Effector CD8-positive, alpha-beta T cell (primary cell): ENCODE data around the gene TMEM87B.
A peak's percentile ranks its signal among the peaks of the same experiment; 100 is the strongest.

Experiments
- DNase-seq: peaks from one replicate; lab custom pipeline; 2025; lab: John Stamatoyannopoulos, UW
- total RNA-seq, 4 experiments: gene quantifications; one replicate each; lab custom pipeline; 2026; lab: John Stamatoyannopoulos, UW

TMEM87B gene, protein sequence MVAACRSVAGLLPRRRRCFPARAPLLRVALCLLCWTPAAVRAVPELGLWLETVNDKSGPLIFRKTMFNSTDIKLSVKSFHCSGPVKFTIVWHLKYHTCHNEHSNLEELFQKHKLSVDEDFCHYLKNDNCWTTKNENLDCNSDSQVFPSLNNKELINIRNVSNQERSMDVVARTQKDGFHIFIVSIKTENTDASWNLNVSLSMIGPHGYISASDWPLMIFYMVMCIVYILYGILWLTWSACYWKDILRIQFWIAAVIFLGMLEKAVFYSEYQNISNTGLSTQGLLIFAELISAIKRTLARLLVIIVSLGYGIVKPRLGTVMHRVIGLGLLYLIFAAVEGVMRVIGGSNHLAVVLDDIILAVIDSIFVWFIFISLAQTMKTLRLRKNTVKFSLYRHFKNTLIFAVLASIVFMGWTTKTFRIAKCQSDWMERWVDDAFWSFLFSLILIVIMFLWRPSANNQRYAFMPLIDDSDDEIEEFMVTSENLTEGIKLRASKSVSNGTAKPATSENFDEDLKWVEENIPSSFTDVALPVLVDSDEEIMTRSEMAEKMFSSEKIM
- total RNA-seq = 41.3 to 61.3 (median 51.9) reads per million in 4 experiments

DNA sequence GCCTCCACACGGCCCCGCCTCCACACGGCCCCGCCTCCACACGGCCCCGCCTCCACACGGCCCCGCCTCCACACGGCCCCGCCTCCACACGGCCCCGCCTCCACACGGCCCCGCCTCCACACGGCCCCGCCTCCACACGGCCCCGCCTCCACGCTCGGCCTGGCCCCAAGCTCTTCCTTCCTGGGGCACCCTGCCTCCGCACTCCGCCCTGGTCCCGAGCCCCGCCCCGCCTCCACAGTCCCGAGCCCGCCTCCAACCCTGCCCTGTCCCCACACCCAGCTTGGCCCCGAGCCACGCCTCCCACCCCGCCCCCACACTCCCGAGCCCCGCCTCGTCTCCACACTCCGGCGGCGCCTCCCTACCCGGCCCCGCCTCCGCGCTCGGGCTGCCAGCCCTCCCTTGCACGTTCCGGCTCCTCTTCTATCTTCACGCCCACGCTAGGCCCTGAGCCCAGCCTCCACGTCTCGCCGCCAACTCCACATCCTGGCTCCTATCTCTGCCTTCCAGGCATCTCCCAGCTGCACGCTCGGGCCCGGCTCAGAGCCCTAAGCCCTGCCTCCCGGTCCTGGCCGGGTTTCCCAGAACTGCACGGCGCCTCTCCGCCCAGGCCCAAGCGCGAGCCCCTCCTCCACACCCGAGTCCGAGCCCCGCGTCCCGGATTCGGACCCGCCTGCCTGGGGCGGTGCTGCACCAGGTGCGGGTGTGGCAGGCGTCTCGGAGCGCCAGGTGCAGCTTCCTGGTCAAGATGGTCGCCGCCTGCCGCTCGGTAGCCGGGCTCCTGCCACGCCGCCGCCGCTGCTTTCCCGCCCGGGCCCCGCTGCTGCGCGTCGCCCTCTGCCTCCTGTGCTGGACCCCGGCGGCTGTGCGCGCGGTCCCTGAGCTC is at the start of gene TMEM87B:
TMEM87B (plus strand) TSS at position 423 of the 883 bp plus-strand sequence; CDS start at position 746, 323 bp downstream.
- DNase-seq = peak; percentile 97

DNA sequence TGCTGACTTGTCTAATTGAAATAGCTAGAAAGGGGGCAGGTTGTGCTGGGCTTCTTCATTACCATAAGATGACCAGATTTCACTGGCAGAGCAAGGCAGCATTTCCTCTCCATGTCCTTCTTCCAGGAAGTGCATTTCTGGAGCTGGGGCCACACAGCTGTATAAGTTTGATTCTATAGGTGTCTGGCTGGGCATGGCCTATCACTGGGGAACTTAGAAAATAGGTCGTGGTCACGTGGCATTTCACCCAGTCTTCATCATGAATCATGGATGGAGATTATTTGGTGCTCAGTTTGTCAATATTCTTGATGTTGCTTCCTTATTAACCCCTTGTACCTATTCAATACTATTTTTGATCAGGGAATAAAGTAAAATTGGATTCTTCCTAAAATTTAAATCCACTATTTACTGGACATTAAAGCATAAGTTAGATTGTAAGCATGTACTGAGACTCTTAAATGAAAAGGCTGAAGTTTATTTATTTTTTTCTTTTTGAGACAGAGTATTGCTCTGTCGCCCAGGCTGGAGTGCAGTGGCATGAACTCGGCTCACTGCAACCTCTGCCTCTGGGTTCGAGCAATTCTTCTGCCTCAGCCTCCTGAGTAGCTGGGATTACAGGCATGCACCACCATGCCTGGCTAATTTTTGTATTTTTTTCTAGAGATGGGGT is 49.5 kb upstream of the TMEM87B start:
- no peak for DNase-seq

DNA sequence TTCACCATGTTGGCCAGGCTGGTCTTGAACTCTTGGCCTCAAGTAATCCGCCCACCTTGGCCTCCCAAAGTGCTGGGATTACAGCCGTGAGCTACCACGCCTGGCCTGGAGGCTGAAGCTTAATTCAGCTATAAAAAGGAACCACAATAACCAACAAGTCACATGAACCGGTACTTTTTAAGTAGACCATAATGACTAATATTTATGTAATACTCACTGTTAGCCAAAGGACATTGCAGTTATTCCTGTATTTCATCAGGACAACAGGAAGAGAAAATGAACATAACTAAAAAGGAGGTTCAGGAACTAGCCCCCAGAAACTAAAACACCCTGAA is 49.0 kb upstream of the TMEM87B start:
- DNase-seq = no peak

DNA sequence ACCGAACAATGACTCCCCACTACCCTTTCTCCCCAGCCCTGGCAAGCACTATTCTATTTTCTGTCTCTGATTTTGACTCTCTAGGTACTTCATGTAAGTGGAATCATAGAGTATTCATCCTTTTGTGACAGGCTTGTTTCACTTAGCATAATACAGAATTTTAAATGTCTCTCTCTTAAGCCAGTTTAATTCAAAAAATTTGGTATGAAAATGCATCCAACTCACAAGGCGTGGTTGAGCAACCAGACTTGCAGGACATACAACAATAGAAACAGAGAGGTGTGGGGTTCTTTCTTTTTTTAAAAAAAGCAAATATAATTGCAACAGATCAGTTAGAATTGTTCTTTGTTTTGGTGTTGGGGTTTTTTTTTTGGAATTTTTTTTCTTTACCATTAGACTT is 47.6 kb upstream of the TMEM87B start:
- no peak for DNase-seq

DNA sequence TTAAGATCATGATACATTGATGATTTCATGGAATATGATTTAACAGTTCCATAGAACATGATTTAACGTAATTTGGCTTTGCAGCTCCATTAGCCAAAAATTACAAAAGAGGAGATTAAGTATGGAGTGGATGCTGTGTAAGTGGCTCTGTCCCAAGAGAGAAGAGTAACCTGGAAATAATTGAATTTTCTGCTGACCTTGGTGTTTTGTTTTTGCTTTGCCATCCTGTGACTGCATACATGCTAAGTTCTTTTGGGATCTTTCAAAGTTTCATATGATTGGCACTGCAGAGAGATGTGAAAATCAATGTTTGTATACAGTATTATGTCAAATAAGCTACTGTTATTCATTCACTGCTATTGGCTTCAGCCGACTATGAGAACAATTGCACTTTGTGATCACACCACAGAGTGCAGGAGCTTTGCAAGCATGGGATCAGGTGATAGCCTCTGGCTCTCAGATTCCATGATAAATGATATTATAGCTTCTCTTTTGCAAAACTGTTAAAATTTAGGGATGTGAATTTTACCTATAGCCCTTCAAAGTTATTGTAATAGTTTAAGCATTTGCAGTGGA is 46.1 kb upstream of the TMEM87B start:
- DNase-seq = no peak

DNA sequence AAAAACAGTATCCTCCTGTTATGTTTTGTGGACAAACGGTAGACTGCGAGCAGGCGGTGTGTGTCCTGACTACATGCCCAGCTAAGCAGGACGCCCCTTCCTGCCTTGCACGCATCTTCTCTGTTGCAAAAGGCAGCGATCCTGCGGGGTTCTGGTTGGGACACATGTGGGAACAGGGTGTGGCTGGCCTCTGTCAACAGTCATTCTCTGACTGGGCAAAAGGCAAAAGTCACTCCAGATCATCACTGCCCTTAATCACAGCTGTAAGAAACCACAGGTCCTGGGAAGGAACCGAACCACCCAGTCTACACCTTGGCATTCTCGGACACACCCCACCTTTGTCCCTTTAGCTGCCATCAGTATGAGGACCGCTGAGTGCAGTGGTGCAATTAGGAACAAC is 44.3 kb upstream of the TMEM87B start:
- DNase-seq = no peak

DNA sequence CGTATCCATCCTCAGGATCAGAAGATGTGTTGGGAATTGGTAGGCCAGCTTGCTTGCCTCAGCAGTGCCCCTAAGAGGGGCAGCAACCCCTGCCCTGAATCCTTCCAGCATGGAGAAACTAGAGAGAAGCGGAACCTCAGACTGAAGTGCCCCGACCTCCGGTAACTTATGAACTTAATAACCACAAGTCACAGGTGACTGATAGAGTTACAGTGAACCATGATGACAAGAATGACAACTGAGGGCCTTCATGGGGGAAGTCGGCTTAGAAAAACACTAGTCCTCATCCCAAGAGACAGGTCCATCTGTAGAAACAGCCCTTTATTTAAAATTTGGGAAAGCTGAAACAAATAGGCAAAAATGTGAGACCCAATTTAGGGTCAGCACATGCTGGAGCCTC is 42.5 kb upstream of the TMEM87B start:
- DNase-seq = no peak

DNA sequence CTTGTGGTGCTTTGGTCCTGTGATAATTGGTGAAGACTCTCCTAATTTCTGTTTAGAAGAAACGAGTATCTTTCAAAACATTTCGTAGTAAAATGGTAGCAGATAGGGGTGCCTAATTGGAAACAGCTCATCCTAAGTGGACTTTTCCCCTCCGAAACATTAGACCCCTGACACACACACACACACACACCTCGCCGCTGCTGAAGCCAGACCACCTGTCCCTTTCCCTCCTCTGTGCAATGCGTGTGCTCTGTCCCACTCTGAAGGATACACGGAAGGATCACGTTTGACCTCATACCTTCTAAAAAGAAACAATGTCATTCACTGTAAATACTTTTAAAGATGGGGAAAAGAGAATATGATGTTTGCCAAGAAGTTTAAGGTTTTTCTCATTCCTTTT is 36.2 kb upstream of the TMEM87B start:
- DNase-seq = no peak

DNA sequence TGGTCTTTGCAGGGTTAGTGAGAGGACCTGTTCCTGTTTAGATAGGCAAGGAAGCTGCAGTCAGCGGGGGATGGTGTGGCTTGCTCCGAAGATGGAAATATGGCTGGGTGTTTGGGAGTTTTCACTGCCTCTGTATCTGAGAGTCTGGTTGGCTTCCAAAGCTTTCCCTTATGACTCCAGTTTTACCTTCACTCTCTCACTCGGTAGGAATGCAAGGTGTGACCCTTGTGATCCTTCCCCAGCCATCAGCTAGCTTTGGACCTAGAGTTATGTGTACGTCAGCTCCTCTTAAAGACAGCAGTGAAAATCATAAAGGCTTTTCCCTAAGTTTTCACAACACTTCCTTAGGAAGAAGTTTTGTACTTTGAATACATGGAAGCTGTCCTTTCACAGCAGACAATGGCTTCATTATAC is 35.5 kb upstream of the TMEM87B start:
- no peak for DNase-seq

DNA sequence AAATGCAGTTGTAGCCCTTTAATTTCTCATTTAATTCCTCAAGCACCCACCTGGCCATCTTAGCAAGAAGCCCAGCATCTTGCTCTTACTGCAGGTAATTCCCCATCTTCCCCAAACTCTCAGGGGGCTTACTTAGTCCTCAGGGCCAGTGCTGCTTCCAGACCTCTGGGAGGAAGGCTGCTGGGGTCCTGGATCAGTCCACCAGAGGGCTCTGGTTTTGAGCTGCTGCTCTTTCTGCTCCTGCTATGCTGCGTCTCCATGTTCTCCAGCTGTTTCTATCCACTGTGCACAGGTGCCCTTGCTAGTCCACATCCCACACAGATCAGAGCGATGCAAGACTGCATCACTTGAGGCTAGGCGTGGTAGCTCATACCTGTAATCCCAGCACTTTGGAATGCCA is 34.5 kb upstream of the TMEM87B start:
- no peak for DNase-seq

DNA sequence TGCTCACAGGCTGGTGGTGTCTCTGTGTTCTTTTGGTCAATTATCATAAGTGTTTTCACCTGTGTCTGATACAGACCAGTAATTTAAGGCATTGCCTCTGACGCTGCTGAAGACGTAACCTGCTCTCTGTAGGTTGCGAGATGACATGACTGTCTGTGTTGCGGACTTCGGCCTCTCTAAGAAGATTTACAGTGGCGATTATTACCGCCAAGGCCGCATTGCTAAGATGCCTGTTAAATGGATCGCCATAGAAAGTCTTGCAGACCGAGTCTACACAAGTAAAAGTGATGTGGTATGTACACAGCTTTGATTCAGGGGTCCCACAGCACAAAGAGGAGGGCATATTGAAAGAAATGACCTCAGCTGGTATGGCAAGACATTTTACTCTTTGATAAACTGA is 33.8 kb upstream of the TMEM87B start:
- DNase-seq = no peak

DNA sequence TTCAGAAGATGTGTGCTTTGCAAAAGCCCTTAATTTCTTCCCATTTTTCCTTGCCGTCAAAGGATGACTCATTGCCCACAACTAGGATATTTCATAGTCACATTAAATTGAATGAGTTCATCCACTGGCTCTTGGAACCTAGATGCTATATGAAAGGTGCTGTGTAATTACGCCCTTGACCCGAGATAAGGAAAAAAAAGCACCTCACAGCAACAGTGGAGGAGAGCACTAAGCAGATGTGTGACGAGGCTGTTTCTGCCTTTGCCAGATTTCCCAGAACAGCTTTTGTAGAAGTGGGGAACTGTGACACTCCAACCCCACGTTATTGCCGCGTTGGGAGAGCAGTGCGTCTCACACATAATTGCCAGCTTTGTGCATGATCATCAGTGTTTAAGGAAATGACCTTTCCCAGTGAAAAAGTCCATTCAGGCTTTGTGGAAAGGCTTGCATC is 33.3 kb upstream of the TMEM87B start:
- no peak for DNase-seq

DNA sequence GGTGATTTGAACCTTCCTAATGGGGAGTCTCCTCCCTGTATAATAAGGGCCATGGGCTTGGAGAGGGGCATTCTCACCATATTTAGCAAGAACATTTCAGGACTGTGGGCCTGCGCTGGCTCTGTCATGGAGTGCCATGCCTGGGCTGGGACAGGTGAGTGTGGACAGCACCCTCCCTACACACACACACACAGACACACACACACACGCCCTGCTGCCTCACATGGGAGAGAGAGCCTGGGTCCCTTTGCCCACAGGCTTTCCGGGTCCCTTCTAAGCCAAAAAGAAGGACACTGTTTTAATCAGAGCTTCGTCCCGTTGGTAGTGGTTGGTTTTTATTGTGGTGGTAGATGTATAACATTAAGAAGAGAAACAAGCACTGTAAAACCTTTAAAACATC is 31.4 kb upstream of the TMEM87B start:
- no peak for DNase-seq

DNA sequence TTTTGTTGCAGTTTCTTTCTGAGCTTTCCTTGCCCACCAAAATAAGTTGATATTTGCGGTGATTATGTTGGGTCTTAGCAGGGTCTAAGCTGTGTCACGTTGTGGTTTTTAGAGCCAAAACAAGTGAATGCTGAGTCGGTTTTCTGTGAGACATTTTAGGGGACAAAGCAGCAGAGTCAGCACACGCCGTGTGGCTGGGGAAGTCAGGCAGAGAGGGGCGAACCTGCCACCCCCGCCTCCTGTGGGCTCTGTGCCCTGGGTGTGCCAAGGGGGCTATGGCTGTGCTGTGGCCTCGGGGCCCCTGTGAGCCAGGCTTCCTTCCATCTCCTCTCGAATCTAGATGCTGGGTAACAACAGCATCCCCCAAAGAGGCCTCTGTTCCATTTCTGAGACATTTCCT is 30.8 kb upstream of the TMEM87B start:
- DNase-seq = no peak

DNA sequence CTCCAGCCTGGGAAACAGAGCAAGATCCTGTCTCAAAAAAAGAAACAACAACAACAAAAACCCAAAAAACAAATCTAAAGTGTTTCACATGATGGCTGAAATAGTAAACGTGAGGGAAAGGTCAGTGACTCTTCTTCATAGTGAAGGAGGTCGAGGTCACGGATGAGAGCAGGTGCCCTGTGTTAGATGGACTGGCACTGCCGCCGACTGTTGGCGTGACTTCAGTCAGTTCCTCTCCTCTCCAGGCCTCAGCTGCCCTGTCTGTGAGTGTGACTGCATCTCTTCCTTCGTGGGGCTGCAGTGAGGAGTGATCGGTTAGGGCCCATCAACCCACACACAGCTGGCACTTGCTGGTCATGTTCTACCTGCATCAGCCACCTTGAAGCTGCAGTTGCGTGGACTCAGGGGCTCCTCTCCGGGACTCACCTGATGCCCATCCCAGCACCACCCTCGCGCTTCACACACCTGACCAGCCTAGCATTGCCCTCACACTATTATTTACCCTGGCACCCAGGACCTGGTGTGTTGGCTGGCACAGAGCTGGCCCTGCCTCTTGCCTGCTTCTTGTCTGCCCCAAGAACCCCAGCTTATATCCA is 30.1 kb upstream of the TMEM87B start:
- DNase-seq = no peak

DNA sequence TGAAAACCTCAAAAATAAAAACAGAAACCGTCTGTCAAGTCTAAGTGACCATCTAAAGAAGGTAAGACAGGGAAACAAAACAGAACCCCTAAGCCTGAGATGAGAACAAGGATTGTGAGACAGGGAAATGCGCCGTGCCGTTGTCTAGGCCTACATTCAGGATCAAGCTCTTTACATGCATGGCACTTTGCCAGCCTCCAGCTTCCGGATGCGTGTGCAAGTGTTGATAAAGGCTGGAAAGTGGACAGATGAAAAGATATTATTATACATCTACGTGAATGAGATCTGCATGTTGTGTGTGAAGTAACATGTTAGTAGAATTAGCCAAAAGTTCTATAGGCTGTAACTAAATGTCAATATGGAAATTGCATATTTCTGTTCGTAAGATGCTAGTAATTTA is 28.6 kb upstream of the TMEM87B start:
- DNase-seq = no peak

DNA sequence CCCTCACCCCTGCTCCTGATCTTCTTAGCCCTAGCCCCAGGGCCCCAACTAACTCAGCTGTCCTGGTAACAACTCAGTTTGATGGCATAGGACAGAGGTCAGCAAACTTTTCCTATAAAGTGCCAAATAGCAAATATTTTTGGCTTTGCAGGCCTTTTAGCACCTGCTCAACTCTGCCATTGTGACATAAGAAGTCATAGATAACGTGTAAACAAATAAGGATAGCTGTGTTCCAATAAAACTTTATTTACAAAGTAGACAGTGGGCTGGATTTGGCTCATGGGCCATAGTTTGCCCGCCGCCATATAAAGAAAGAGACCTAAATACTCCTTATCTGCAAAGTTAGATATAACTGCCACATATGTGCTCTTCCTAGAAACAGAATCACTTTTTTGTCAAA is 27.3 kb upstream of the TMEM87B start:
- DNase-seq = no peak

DNA sequence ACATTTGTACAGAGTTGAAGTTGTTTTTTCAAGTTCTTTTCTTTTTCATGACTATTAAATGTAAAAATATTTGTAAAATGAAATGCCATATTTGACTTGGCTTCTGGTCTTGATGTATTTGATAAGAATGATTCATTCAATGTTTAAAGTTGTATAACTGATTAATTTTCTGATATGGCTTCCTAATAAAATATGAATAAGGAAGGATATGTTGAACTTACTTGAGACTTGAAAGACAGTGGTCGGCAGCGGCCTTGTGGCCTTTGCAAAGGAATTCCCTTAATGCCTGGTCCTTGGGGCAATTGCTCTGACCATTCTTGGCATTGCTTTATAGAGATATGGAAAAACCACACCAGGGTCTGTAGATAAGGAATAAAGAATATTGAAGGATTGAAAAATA is 25.9 kb upstream of the TMEM87B start:
- no peak for DNase-seq

DNA sequence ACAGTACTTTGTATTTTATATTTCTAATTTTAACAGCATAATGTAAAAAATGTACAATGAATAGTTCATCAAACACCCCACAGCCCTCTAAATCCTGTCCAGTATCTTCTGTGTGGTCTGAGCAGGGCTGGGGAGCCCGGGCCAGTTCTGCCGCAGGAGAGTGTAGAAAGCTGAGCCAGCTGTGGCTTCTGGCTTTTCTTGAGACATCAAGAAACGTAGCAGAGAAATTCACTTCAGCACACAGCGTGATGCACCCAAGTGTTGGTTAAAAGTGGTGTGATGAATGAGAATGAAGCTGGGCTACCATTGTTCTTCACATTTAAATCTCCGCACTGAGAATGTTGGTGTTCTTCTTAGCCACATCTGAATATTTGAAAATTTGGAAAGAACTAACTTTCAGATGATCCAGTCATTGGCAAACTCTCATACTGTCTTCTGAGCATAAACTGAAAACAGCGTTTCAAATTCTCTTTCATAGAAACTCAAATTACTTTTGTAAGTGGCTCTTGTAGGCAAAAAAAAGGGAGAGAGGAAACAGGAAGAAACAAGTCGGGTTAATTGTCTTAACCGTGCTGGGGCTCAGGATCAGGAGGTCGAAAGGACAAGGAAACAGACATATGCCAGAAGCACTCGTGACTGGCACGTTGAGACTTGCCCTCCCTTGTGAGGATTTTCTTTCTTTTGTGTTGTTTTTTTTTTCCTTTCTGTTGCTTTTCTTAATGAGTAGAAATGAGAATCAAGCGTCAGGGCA is 23.4 kb upstream of the TMEM87B start:
- no peak for DNase-seq

DNA sequence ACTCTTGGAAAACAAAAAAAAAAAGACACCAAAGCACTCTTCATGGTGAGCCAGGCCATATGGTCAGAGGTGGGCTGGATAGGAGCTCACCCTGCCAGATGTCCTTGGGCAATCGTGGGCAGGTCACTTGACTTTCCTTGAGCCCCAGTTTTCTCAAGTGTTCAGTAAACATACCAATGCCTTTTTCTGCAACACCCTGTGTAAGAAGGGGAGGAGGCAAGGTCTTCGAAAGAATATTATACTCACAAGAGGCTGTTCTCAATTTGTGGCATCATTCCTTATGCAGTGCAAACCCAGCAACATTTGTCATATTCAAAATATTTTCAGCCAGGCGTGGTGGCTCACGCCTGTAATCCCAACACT is 22.9 kb upstream of the TMEM87B start:
- no peak for DNase-seq
